Adrenal gland (tissue), 5 donors: ENCODE measurements around the gene PLD2.

Experiments
- CTCF ChIP-seq, 6 experiments: fragments of 450-650 bp in 4 of 6; fragments of 200-600 bp in 2 of 6; sonication (generic) in 1 of 6; IDR thresholded peaks; 1 replicate in 5 of 6; 2 replicates in 1 of 6; pipeline versions ENCODE4 v1.5.1 to v1.8.0; 2016 to 2021; ENCODE audit warnings: antibody characterized with exemption in 6 of 6, mild to moderate bottlenecking in 2 of 6, moderate library complexity in 1 of 6
- POLR2A ChIP-seq, 2 donors: fragments of 450-650 bp; IDR thresholded peaks; one replicate each; pipeline ENCODE4 v1.6.1; 2017; ENCODE audit warnings: antibody characterized with exemption in 2 of 2, mild to moderate bottlenecking in 2 of 2, moderate library complexity in 1 of 2
- donor health status: DM: no; HTN: no; CAD: no.

- TF ChIP-seq CTCF (IDR thresholded peaks at IDR 0.05) (no peak), POLR2A (IDR thresholded peaks at IDR 0.05) (no peak)
Measured at GRCh38 chr17:4785311-4786105, 21.4 kb upstream of the PLD2 start.
